GM11168 (cell line): ENCODE results near the gene ZXDC.

Source experiments
- in situ Hi-C: fragments of 300-500 bp; cut with MboI; formaldehyde crosslinking; loops from one replicate; pipeline ENCODE4 v1.12.0; 2022; ENCODE audit warnings: low sequenced_read_pairs; ENCODE audit not compliant: unreplicated experiment

The ZXDC gene

GRCh38 chr3:126456766-126457388 lies 18.8 kb downstream of the ZXDC start:
- in situ Hi-C loops, result no loop called here

GRCh38 chr3:126456211-126456610 lies 19.5 kb downstream of the ZXDC start:
- in situ Hi-C loops, result no loop called here

DNA sequence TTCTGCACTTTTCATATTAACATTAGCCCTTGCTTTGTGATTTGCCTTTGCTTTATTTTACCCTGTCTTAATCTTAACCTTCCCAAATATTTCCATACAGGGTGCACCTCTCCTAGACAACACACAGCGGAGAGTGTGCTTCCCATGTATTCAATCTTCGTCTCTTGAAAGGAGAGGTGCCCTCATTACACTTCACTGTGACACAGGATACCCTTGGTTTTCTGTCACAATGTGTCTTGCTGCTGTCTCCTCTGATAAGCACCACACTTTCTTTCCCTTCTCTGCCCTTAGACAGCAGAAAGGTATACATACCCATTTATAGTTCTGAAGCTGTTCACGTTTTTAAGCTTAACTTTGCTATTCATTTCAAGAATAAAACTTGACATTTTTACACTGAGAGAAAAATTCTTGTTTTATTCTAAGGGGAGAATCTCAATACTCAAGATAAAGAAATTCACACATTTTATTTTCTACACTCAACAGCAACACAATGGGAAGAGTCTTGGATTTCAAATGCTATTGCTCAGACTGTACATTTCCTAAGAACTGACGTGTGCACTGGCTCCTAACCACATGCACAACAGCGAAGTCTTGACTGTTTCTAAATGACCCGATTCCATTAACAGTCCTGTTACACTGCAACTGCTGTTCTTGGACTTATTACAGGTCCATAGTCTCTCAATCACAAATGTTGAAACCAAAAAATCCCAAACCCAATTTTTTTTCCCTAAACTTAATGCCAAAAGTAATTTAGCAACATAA lies 21.1 kb downstream of the ZXDC start:
- in situ Hi-C loops, result no loop called here

DNA sequence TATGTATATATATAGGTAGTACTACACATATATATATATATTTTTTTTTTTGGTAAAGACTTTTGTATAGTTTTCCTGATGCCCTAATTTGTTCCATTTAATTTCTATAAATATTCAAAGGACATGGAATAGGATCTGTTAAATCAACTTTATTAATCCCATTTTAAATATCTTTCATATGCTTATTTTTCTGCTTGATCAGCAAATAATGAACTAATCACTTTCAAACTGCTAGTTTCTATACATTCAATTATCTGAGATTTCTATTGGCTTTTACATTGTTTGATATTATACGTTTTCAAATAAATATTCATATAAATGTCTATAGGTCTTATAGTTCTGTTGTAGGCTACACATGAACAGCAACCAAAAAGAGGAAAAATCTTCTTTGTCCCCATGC lies 21.7 kb downstream of the ZXDC start:
- in situ Hi-C loops, result no loop called here

GRCh38 chr3:126452213-126452612 lies 23.5 kb downstream of the ZXDC start:
- in situ Hi-C loops, result no loop called here

DNA sequence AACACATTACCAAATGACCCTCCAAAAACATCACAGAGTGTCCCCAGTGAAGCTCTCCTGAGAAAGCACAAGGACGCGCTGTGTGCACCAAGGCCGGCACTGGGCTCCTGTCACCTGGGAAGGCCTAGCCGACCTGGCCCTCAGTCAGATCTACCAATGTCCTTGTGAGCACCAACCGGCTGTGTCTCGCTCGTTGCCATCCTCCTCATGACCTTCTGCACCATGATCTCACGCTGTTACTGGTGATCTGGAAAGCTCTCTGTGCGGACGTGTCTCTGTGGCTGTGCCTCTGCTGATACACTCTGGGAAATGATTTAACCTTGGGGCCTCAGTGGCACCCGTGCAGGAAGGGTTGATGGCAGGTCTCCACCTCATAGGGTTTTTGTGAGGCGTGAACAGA lies 24.2 kb downstream of the ZXDC start:
- in situ Hi-C loops, result no loop called here

GRCh38 chr3:126450744-126451143 lies 24.9 kb downstream of the ZXDC start:
- in situ Hi-C loops, result no loop called here

- in situ Hi-C loops, result no loop called here
Measured at GRCh38 chr3:126450219-126450618, 25.5 kb downstream of the ZXDC start.

DNA sequence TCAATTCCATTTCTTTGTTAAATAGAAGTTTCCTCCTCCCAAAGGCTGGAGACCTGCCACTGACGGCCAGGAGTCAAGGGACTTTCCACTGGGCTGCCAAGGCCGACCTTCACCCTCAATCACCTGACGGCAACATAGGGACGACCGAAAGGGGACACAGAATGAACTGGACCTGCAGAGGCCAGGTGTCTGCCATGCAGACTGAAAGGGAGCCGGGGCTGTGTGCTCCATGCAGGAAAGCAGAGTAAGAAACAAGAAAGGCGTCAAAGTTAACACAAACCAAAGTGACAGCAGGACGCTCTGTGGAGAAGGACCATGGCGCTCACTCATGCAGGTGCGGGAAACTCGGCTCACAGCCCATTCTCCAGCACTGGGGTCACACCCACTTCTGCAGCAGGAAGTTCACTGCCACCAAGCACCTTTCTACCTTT lies 26.1 kb downstream of the ZXDC start:
- in situ Hi-C loops, result no loop called here

GRCh38 chr3:126448893-126449180 lies 26.9 kb downstream of the ZXDC start:
- in situ Hi-C loops, result no loop called here

DNA sequence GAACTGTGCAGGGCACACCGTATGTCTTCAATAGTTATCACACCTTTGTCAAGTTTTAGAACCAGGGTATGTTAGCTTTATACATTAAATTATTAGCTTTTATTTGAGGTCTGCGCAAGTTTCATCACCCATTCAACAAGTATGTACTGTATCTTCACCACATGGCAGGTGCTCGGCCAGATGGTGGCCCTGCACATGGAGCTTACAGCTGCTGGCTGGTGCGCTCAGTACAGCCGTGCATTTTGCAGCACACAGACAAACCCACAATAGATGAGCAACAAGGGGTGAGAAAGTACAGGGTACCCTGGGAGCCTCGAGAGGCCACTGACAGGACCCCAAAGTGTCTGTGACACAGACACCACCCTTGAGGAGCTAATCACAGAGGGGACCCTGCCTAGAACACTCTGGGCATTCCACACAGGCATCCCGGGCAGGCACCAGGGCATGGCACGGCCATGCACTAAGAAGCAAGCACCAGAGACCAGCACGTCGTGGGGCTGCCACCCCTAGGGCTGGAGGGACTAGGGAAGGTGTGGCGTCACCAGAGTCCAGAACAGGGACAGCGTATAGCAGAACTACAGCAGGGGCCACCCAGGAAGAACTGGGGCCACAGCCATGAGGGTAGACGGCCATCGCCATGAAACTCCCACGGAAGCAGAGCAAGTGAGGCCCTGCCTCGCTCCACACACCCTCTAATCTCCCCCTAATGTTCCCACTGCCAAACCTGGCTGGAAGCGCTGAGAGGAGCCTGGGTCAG lies 27.4 kb downstream of the ZXDC start:
- in situ Hi-C loops, result no loop called here

DNA sequence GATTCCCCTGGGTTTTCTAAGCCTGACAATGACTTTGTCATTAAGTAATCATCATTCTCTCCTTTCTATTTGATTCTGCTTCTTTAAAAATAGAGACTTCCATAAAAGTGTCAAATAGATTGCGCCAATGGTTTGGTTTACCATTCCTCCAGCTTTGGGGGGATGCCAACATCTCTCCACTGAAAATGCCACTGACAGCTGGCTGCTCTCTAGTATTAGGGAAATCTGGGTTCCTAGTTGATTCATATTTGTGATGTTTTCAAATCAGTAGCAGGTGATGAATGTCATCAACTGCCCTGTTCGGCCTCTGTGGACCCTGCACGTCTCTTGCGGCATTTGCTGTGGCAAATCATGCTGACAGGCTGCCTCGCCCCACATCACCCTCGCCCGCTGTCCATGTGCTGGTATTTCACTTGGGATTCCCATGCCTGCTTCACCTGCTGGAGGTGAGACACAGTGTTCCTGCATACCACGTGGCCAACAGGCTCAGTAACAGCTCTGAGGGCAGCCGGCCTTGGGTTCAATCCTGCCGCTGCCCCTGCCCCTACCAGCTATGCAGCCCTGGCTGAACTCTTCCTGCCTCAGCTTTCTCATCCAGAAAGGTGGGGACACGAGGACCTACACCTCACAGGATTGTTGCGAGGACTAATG lies 28.1 kb downstream of the ZXDC start:
- in situ Hi-C loops, result no loop called here

GRCh38 chr3:126446791-126447190 lies 28.9 kb downstream of the ZXDC start:
- in situ Hi-C loops, result no loop called here

GRCh38 chr3:126446301-126446700 lies 29.4 kb downstream of the ZXDC start:
- in situ Hi-C loops, result no loop called here

DNA sequence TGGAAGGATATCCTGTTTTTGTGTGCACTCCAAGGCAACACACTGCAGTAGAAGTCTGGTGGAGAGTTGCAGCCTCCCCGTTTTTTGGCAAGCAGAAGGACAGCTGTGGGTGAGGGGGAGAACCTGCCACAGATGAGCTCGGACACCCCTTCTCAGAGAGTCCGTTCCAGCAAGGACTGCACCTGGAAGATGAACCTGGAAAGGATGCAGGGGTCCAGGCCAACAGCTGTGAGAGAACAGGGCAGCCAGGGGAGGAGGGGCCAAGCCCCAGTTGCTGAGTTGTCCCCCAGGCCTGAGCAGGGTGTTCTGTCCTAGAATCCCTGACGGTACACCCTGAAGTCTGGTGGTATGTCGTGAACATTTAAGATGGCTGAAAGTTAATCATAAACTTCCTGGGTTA lies 30.2 kb downstream of the ZXDC start:
- in situ Hi-C loops, result no loop called here

GRCh38 chr3:126442856-126443242 lies 32.8 kb downstream of the ZXDC start:
- in situ Hi-C loops, result no loop called here

GRCh38 chr3:126442094-126442855 lies 33.4 kb downstream of the ZXDC start:
- in situ Hi-C loops, result no loop called here

DNA sequence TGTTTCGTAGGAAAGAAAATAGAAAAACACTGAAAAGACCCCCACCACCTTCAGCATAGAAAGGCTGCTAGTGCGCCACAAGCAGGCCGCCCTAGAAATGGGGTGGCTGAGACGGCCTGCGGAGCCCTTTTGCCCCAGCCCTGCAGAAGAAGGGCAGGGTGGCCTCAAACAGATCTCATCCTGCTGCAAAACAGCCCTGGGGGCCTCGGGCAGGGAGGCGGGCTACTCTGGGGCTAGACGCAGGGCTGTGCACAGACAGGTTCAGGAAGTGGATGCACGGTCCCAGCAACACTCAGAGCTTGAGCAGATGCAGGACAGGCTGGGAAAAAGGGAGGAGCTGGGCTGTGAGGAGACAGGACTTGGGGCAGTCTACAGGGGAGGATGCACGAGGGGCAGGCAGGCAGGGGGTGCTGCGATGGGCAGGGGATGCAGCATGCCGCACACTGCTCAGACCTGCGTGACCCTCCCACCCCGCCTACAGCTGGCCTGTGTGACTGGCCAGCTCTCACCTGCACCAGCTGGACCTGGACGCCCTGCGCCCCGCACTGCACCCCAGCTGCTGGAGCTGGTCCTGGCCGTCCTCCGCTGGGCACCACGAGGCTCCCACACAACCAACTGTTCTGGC lies 34.3 kb downstream of the ZXDC start:
- in situ Hi-C loops, result no loop called here

DNA sequence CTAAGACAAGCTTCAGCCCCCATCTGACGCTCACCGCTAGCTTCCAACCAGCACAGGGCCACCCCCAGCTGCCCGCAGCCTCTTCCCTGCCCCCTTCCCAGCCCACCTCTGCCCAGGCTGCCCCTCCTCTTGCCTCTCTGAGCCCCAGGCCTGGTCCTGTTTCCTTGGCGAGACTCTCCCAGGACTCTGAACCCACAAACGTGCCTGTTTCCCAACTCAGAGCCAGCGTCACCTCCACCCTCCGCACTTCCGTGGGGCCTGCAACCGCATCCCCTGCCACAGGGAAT lies 35.0 kb downstream of the ZXDC start:
- in situ Hi-C loops, result no loop called here
